ENCODE data around the gene PLEKHA1.
A peak's percentile ranks its signal among the peaks of the same experiment; 100 is the strongest.

Gene PLEKHA1

DNA sequence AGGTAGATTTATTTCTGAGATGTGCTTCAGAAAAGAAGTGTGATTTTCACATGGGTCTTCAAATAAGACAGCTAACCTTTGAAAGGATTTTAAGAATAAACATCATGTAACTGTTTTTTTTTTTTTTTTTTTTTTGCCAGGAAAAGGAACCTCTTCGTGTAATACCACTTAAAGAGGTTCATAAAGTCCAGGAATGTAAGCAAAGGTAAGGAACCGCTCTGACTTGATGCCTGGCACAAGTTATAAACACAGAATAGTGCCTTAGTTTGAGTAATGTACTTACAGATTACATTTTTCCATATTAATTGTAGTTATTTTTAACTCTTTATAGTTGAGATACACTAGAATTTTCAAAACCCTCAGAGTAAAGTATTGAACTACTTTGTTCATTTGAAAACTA lies 49.6 kb downstream of the PLEKHA1 start:
- no peak for DNase-seq

DNA sequence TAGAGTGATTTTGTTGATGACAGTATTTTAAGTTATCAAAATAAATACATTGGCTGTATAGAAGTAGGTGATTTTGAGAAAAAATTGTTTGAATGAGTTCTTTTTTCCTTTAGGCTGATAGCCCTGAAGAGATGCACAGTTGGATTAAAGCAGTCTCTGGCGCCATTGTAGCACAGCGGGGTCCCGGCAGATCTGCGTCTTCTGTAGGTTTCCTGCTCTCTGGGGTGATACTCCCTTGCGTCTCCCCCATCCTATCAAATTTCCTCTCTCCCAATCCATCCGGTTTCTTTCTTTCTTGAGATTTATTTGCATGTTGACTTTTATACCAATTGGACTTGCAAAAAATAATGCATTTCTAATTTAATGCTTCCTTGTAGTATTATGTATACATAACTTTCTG lies 52.3 kb downstream of the PLEKHA1 start:
- DNase-seq = no peak

DNA sequence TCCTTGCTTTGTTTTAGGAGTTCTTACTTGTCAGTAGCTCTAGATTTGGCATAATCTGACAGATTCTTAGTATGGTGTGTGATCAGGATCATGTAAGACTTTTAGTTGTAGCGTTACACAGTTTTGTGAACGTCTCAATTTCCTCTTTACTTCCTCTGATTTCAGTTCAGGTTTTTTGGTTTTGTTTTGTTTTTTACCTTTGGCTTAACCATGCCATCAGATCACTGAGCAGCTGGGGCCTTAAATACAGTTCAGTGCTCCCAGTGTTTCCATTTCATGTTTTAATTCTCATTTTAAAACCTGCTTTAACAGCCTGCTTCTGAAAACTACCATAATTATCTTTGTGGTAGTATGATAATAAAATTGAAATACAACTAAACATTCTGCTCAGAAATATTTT lies 52.8 kb downstream of the PLEKHA1 start:
- DNase-seq = no peak

DNA sequence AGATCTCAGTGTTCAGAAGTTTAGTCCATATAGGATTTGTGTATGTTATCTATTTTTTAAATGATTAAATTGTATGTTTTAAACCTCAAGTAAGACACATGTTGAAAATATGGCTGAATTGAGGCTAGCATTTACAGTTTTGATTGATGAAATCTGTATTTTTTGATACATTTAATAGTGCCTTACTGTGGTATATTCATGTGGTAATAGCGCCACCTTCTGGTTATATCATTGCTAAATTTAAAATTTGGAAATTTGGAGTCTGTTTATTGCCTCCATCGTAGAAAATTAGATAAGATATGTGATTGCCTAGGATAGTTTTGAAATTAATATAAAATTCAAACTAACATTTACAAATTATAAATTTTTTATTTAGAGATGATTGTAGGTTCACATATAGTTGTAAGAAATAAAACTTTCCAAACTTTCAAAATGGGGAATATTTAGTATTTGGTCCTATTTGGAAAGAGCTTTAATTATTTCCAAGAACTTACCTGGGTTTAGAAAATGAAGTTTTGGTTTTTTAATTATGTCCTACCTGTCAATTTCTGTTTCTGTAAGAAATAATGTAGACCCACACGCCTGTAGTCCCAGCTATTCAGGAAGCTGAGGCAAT lies 60.8 kb downstream of the PLEKHA1 start:
- peak in 1 of 2 experiments; percentile 13 for DNase-seq

DNA sequence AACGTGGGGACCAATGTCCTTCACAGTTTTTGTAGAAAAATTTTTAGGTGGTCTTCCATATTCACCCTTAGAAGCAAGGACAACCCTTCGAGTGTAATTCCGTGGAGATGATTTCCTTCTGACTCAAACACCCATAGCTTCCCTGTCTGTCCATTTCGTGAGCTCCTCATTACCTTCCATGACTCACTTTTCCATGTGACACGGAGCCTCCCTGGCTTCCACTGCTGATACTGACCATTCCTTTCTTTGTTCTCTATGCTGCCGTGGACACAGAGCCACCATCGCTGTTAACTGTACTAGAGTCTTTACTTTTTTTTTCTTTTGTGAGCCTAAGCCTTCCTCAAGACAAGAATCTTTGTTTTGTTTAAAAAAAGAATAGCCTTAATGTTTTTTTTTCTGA lies 67.5 kb downstream of the PLEKHA1 start:
- no peak for DNase-seq

DNA sequence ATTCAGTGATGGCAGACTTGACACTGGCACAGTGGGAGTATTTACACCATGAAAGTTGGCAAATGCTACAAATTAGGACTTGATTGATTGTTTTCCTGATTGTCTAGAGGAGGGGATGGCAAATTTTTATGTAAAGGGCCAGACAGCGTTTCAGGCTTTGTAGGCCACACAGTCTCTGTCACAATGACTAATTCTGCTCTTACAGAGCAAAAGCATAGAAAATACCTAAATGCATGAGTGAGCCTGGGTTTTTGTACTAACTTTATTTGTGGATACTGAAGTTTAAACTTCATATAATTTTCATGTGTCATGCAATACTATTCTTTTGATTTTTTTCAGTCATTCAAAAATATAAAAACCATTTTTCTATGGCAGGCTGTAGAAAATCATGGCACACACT lies 71.0 kb downstream of the PLEKHA1 start:
- DNase-seq = no peak

DNA sequence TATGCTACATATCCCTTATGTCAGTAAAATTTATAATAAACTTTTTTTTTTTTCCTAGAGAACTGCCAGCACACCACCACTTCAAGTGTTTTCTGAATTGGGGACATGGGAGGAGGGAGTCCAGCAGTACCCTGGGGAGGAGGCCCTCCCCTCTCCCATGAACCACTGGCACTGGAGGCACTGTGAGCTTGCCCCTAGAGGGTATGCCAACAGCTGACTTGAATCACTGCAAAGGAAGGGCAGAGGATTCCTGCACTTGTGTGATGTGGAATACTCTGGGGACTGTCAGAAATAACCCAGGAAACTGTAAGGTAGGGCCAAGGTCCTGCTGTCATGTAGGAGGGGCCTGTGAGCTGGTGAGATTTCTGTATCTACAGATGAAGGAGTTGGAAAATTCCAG lies 71.4 kb downstream of the PLEKHA1 start:
- no peak for DNase-seq

DNA sequence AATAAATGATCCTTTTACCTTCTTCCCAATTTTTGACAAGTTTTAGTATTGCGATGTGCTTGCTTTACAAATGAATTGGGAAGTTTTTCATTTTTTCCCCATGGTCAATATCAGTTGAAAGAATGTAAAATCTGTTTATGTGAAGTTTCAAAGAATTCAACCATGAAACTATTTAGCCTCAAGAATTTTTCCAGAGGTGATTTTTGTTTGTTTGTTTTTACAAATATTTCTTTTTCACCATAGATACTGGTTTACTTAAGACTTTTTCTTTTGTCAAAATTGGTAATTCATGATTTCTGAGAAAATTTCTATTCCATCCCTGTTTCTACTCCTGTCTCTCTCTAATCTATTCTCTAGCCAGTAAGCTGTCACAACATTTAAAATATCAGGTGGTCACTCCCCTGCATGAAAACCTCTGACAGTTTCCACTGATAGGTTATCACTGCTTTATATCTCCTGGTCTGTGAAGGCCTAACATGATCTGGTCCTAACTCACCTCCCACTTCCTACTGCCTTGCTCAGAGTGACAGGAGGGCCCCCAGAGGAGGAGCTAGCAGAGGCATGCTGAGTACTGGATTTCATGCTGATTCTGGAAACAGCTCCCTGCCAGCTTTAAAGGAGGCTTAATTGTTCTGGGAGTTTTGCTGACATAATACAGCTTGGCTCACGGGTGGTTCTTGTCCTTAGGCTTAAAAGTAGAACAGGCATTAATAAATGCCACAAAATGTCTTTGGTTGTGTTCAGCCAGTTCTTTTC lies 72.3 kb downstream of the PLEKHA1 start:
- DNase-seq = no peak

DNA sequence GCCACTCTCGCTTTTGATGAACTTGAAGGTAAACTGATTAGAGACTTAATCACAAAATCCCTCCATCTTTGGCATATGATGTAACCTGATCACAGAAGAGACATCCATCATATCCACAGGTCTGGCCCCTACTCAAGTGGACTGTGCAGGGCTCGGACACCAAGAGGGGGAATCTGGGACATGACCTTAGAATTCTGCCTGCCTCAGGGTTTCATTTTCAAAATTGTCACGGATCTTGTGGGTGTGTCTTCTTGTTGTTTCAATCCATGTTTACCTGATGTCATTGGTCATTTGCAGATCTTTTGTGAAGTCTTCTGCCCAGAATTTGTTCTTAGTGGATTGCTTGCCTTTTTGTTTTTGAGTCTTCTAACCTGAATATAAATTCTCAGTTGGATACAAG lies 74.1 kb downstream of the PLEKHA1 start:
- DNase-seq = no peak

DNA sequence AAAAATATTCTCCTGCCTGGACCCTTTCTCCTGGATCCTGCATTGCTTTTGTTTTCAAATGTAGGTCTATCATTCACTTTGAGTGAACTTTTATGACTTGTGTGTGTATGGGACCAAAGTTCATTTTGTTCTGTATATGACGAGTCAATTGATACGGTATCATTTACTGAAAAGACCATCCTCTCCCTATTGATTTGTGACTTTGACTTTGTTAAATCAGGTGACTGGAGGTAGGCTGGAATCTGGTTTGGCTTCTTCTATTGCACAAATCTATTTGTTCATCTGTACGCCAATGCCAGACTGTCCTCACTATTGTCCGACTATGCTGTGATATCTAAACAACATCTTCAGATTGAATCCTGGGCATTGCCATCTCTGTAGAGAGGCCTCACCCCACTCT lies 74.6 kb downstream of the PLEKHA1 start:
- DNase-seq = no peak

DNA sequence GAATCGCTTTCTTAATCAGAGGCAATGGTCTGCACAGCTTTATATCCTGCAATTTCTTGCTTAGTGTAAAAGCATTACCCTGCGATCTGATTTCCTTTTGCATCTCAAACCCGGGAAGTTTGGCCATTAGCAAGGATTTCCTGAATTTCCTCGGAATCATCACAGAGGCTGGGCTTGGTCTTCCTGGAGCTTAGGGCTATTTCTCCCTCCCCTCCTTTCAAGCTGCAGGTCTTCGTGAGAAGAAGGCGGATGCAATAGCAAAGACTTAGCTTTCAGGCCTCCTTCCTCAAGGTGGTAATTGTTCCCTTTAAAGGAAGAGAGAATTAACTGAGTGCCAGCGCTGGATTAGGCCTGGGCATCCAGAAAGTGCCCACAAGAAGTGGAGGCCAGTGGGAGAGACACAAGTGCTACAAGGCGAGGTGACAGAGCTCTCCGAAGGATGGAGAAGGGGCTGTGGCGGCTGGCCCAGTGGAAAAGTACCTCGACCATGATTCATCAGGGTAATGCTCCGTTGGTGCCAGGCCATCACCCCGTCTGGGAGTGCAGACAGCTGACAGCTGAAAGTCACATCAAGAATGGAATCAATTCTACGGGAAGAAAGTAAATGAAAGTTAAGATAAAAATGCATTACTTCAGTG lies 76.0 kb downstream of the PLEKHA1 start:
- no peak for DNase-seq

DNA sequence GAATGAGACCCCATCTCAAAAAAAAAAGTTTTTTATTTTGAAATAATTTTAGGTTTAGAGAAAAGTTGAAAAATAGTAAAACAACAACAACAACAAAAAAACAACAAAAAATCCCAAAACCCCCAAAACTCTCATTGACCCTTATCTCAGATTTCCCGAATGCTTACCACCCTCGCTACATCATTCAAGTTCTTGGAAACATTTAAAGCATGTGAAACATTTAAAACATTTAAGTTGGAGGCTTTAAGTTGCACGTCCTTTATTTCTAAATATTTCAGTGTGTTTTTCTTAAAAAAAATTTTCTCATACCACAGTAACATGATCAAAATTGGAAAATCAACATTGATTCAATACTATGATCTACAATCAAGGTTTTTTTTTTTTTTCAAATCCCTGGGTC lies 79.6 kb downstream of the PLEKHA1 start:
- DNase-seq = no peak

DNA sequence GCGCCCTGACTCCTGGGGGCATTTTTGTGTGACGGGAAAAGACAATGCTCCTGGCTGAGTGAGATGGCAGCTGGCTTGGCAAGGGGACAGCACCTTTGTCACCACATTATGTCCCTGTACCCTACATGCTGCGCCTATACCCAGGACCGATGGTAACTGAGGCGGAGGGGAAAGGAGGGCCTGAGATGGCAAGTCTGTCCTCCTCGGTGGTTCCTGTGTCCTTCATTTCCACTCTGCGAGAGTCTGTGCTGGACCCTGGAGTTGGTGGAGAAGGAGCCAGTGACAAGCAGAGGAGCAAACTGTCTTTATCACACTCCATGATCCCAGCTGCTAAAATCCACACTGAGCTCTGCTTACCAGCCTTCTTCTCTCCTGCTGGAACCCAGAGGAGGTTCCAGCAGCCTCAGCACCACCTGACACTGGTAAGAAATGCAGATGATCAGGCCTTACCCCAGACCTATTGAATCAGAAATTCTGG lies 80.1 kb downstream of the PLEKHA1 start, which contains the start of gene ARMS2:
ARMS2 (plus strand) TSS at position 51 of the 478 bp plus-strand sequence; CDS start at position 126, 75 bp downstream.
- no peak for DNase-seq

DNA sequence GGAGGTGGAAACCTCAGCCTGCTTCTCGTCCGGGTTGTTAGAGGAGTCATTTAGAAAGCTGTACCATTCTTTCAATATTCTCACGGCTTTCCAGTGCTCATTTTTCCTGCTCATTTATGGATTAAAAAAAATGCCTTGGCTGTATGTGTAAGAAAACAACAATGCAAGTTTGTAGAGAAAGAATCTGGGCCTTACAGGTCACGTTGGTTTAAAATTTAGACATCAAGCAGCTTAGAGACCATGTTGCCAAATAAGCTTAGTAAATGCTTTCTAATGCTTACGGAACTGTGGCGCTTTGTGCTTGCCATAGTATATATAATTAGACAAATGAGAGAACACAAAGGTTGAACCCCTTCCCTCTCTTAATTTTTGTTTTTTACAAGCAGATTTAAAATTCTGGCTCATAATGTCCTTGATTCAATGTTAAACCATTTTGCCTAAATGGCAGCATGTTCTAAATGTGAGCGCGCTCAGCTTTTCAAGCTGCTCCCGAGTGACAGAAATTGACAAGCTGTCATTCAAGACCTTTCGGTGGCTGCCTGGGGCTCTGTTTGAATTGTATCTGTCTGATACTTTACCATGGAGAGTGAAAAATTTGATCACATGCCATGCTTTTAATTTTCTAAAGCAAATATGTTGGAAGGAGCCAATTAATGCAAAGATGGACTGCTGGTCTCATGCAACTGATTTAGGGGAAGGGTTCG lies 81.0 kb downstream of the PLEKHA1 start:
- no peak for DNase-seq

DNA sequence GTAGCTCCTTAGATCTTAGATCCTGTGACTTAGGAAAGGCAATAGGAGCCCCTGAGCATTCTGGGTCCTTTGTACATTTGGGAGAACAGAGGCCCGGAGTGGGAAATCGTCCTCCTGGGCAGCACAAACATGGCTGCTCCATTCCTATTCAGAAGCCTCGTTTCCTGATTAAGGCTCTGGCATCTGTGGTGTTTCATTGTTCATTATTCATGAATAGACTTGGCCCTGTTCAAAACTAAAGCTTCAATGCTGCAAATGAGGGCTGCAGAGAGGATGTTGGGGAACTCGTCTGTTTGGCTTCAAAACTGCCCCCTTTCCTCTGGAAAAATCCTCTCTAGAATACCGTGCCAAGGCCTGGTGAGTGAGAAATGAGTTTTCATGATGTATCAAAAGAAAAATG lies 83.4 kb downstream of the PLEKHA1 start:
- no peak for DNase-seq

DNA sequence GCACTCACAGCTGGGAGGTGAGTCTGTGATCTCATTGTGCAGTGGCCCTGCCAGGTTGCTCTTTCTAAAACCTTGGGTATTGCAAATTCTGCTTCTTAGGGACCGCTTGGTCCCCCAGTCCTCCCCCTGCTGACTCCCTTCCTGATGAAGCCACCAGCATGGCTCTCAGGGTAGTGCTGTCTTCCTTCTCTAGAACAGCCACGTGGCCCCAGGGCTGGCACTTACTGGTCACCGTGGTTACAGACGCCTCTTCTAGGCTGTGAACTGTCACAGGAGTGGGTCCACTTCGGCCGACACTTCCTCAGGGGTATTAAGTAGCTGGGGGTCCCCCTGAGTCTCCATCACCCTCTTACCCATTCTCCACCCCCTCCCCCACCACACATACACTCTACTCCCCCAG lies 84.2 kb downstream of the PLEKHA1 start:
- DNase-seq = no peak

DNA sequence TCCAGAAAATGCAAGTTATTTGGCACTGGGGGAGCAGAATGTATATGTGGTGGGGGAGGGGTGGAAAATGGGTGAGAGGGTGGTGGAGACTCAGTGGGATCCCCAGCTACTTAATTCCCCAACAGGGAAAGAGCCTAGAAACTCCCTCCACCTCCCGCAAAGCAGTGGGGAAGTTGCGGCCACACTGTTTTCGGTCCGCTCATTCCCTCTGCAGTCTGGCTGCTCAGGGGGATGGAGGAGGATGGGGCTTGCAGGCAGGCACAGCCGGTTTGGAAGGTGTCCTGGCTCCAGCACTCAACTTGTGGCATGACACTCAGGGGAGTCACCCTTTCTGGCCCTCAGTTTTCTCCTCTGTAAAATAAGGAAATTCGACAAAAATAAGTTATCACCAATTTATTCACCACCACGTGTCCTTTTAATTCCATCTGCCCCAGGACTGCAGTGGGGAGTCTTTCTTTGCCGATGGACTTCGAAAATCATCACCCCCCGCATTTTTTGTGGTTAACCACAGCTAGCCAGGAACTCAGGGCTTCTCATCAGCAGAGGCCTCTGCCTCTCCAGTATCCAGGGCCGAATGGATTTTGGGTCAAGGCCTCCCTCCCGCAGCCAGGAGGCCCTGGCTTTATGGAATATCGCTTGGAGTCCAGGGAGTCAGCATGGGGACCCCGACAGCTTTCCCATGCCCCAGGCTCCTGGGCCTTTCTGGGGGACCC lies 85.2 kb downstream of the PLEKHA1 start:
- no peak for DNase-seq

DNA sequence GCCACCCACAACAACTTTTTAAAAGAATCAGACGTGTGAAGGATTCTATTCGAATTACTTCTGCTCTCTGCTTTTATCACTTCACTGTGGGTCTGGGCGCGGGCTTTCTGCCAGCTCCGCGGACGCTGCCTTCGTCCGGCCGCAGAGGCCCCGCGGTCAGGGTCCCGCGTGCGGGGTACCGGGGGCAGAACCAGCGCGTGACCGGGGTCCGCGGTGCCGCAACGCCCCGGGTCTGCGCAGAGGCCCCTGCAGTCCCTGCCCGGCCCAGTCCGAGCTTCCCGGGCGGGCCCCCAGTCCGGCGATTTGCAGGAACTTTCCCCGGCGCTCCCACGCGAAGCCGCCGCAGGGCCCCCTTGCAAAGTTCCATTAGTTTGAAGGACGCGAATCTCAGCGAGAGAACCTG lies 86.4 kb downstream of the PLEKHA1 start:
- no peak for DNase-seq

DNA sequence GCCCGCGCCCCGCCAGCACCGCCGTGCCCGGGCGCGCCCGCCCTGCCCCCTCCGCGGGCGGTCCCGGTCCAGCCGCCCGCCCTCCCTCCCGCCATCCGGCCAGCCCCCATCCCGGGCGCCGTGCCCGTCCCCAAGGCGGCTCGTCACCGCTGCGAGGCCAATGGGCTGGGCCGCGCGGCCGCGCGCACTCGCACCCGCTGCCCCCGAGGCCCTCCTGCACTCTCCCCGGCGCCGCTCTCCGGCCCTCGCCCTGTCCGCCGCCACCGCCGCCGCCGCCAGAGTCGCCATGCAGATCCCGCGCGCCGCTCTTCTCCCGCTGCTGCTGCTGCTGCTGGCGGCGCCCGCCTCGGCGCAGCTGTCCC lies 86.8 kb downstream of the PLEKHA1 start, which contains the start of gene HTRA1:
HTRA1 (plus strand) TSS at position 187 of the 362 bp plus-strand sequence; CDS start at position 287, 100 bp downstream.
- peak in 1 of 2 experiments; percentile 9 for DNase-seq

DNA sequence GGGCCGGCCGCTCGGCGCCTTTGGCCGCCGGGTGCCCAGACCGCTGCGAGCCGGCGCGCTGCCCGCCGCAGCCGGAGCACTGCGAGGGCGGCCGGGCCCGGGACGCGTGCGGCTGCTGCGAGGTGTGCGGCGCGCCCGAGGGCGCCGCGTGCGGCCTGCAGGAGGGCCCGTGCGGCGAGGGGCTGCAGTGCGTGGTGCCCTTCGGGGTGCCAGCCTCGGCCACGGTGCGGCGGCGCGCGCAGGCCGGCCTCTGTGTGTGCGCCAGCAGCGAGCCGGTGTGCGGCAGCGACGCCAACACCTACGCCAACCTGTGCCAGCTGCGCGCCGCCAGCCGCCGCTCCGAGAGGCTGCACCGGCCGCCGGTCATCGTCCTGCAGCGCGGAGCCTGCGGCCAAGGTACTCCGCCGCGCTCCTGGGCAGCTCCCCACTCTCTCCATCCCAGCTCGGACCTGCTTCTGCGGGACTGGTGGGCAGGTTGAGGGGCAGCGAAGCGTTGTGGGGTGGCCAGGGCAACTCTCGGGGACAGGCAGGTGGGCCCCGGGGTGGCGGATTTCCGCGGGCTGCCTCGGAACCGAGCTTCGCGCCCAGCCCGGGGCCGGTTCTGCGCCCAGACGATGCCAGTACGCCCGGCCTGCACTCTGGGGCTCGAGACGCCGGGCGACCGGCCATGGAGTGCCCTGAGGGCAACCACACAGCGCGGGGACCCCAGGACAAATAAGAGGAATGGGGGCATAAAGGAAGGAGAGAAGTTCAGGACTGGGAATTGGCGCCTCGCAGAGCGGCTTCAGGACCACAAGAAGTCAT lies 87.4 kb downstream of the PLEKHA1 start:
- no peak for DNase-seq

DNA sequence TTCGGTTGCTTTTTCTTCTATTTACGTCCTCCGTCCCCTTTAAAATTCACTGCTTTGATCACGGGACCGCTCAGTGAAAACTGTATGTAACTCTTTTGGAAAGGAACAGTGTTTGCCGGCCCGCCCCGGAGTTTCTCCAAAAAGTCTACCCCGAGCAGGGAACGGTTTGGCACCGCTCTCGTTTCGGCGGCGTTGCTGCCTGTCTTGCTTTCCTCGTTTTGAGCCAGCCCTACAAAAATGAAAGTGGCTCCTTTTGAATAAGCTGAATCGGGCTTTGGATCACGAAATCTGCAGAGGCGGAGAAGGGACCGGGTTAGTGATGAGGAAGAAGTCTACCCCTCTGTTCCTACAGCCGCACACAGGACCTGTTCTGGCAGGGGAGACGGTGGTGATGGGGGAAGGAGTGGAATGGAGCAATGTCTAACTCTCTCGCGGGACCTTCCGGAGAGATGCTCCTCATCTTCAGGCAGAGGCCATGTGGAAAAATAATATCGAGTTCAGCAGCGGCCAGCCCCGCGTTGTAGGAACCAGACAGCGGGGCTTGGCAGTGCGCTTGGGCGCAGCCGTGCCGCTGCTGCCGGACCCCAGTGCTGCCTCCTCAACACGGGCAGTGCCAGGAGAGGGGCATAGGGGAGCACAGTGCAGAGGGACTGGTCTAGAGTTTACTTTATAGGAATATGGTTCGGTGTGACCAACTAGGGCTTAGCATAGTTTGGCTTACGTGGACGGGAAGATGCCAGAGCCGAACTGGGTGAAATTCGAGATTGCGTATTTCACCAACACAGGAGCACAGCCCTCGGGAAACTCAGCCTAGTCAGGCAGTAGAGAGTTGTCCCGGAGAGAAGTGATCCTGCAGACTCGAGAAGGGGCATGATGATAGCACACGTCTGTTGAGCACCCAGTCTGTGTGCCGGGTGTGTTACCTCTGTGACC lies 88.3 kb downstream of the PLEKHA1 start:
- no peak for DNase-seq
